Stomach (tissue), 9 donors: ENCODE measurements around the gene PTGER3. TPM values are rescaled to one million over a fixed set of nuclear protein-coding genes. Genes with fewer than 3 reads are reported as not detected.
A peak's percentile ranks its signal among the peaks of the same experiment; 100 is the strongest.

Experiments used
- DNase-seq, 2 donors: peaks; one replicate each; pipeline versions ENCODE4 v3.0.0 to v3.0.0-alpha.2; 2013 to 2019
- H3K27ac ChIP-seq, 5 donors: fragments of 200-600 bp in 4 of 5; sonication (generic) in 4 of 5; one replicate each; pipeline ENCODE4 v1.5.1; 2013 to 2019; ENCODE audit warnings: mild to moderate bottlenecking in 1 of 5, moderate library complexity in 1 of 5
- H3K27me3 ChIP-seq, 3 donors: fragments of 200-600 bp; sonication (generic); one replicate each; pipeline ENCODE4 v1.5.1; 2017 to 2019; ENCODE audit warnings: mixed run types in 1 of 3
- H3K36me3 ChIP-seq, 4 donors: fragments of 200-600 bp; sonication (generic); 1 replicate in 3 of 4; 2 replicates in 1 of 4; pipeline ENCODE4 v1.5.1; 2016 to 2019
- H3K4me1 ChIP-seq, 4 donors: fragments of 200-600 bp; sonication (generic); one replicate each; pipeline ENCODE4 v1.5.1; 2016 to 2019
- H3K4me3 ChIP-seq, 4 donors: fragments of 200-600 bp; sonication (generic) in 3 of 4; one replicate each; pipeline ENCODE4 v1.5.1; 2016 to 2019; ENCODE audit warnings: mild to moderate bottlenecking in 1 of 4
- H3K9me3 ChIP-seq, 4 donors: fragments of 200-600 bp; sonication (generic); one replicate each; pipeline ENCODE4 v1.5.1; 2016 to 2019
- CTCF ChIP-seq, 7 experiments: fragments of 450-650 bp in 4 of 7; fragments of 200-600 bp in 3 of 7; sonication (generic) in 3 of 7; IDR thresholded peaks; one replicate each; pipeline ENCODE4 v1.5.1; 2016 to 2019; ENCODE audit warnings: antibody characterized with exemption in 7 of 7, control low read depth in 2 of 7, mild to moderate bottlenecking in 1 of 7
- EP300 ChIP-seq: sonication (generic); formaldehyde crosslinking; IDR thresholded peaks from one replicate; pipeline ENCODE4 v1.6.1; 2017; ENCODE audit warnings: antibody characterized with exemption
- POLR2A ChIP-seq, 4 donors: fragments of 450-650 bp; IDR thresholded peaks; one replicate each; pipeline ENCODE4 v1.6.1; 2016; ENCODE audit warnings: antibody characterized with exemption in 4 of 4, control low read depth in 2 of 4, mild to moderate bottlenecking in 1 of 4, moderate library complexity in 1 of 4
- POLR2AphosphoS5 ChIP-seq, 3 donors: sonication (generic); formaldehyde crosslinking; IDR thresholded peaks; one replicate each; pipeline ENCODE4 v1.6.1; 2016; ENCODE audit warnings: antibody characterized with exemption in 3 of 3
- WGBS, 5 donors: extraction: QIAGEN DNeasy Blood & Tissue Kit in 3 of 5; methylation state at CpG; one replicate each; pipeline versions ENCODE4 v1.1.5 to v1.1.7; 2013 to 2018; 5-methylcytosine and 5-hydroxymethylcytosine counted together
- intact Hi-C: fragments of 100-400 bp; cut with DNase I; formaldehyde crosslinking; loops from one replicate; pipeline ENCODE4 v1.15.1; 2023; ENCODE audit warnings: low total_unique reads
- polyA plus RNA-seq, 3 donors: library from polyadenylated mRNA; stranded (reverse); fragments of 200-250 nt; gene quantifications; one replicate each; pipeline ENCODE4 v1.2.3, GENCODE V29; 2013
- total RNA-seq, 5 donors: library from RNA; depleted of rRNA; stranded (reverse); fragments of >200 nt; gene quantifications; one replicate each; pipeline versions ENCODE4 v1.1.0 to v1.2.3, GENCODE V29; 2014 to 2016
- donor health status: healthy with polysubstance abuse.
- donor health status: Bipolar disorder and iron deficiency.
- donor health status: healthy.

The PTGER3 gene
- total and polyA plus RNA-seq, 8 donors, result 2.3 to 44.3 (median 15.2) TPM

DNA sequence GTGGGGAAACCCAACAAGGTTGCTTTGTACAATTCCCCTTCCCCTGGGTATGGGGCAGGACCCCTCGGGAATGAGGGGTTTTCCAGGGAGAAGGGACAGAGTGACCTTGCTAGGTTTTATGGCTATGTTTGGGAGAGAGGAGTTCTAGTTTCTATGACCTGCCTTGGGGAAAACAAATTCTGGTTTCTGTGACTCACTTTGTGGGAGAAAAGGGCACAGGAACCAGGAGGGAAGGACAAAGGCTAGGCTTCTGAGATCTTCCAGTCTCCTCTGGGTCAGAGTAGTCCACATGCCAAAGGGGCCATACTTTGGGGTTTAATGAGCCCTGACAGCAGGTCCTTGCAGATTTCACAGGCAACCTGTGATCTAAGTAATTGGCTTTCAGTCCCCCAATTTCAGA, 5.5 kb upstream of the PTGER3 start:
- DNase-seq, result no peak
- peaks cover 0 to 17% (median 11%) of the 10 kb centered on the region in 4 donors for H3K36me3 ChIP-seq
- H3K4me3 ChIP-seq, result no peak overlapping the region
- H3K4me1 ChIP-seq, result peaks cover 0 to 7% (median 5%) of the 10 kb centered on the region in 4 donors
- WGBS, 5 donors, result 38 to 79% (median 57%) methylated on average over 1 of the region's 1 CpG
- TF ChIP-seq EP300 (no peak), CTCF (IDR thresholded peaks at IDR 0.05) (no peak), POLR2A (IDR thresholded peaks at IDR 0.05) (no peak), POLR2AphosphoS5 (IDR thresholded peaks at IDR 0.05) (no peak)
- no peaks in the 10 kb centered on the region for H3K9me3 ChIP-seq
- peaks cover 0 to 11% (median 3%) of the 10 kb centered on the region in 3 donors for H3K27me3 ChIP-seq
- intact Hi-C loops, result no loop called here
- no peak overlapping the region for H3K27ac ChIP-seq

- DNase-seq, result peak in 1 of 2 donors; percentile 92
- TF ChIP-seq POLR2AphosphoS5 (IDR thresholded peaks at IDR 0.05), result peak in 1 of 3 donors; percentile 32
- TF ChIP-seq EP300, result no peak
- TF ChIP-seq POLR2A (IDR thresholded peaks at IDR 0.05), result no peak
- TF ChIP-seq CTCF (IDR thresholded peaks at IDR 0.05), result peak in 5 of 7 experiments; percentile 56 to 82 (median 63)
- Histone ChIP-seq H3K4me1 (peaks cover 8 to 33% (median 27%) of the 10 kb centered on the region in 4 donors), H3K27ac (no peak overlapping the region), H3K4me3 (no peak overlapping the region), H3K36me3 (no peaks in the 10 kb centered on the region), H3K27me3 (peaks cover 0 to 36% (median 22%) of the 10 kb centered on the region in 3 donors), H3K9me3 (no peaks in the 10 kb centered on the region)
- 0% methylated on average over 1 of the region's 1 CpG for WGBS, 5 donors
- intact Hi-C loops, result loop anchor here (10.0 kb wide), 1 partner anchor 365 kb away; no protein-coding TSS in a partner anchor
These were observed 2.5 kb upstream of the PTGER3 start for GRCh38 chr1:71049951-71050598.

GRCh38 chr1:71046891-71047634, 553 bp downstream of the PTGER3 start:
- H3K4me3 ChIP-seq, result peak overlapping the region; percentile 53 to 64 (median 62)
- peaks cover 8 to 37% (median 30%) of the 10 kb centered on the region in 4 donors for H3K4me1 ChIP-seq
- no peaks in the 10 kb centered on the region for H3K9me3 ChIP-seq
- TF ChIP-seq EP300 (no peak), POLR2AphosphoS5 (IDR thresholded peaks at IDR 0.05) (no peak)
- no peaks in the 10 kb centered on the region for H3K36me3 ChIP-seq
- WGBS, 5 donors, result 2 to 8% (median 3%) methylated on average over 9 to 73 of the region's 73 CpGs
- intact Hi-C loops, result loop anchor here (10.0 kb wide), 1 partner anchor 362 kb away; no protein-coding TSS in a partner anchor
- peak; percentile 37 to 65 for DNase-seq
- H3K27me3 ChIP-seq, result peaks cover 0 to 42% (median 22%) of the 10 kb centered on the region in 3 donors
- peak overlapping the region in 4 of 5 donors; percentile 42 to 76 (median 66) for H3K27ac ChIP-seq

DNA sequence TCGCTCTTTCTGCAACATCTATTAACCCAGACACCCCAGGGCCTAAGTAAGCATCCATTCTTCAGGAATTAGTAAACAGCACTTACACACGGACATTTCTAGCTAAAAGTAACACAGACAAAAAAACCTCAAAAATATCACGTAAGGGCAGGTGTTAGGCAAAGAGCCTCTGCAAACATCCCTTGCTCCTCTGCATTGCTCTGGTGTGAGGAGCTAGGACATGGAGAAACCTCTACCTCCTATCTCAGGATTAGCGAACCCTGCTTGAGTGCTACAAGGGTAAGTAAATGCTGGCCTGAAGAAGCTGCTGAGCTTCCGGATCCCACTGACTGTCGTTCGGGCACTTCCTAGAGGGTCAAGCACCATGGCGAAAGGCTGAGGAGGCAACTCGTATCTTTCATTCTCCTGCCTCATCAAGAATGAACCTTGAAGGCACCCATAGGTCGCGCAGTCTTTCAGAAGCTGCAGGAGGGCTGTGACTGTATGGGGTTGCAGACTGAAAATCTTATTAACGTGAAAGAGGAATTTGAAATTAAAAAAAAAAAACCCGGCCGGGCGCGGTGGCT, 2.1 kb downstream of the PTGER3 start:
- no peaks in the 10 kb centered on the region for H3K36me3 ChIP-seq
- H3K4me1 ChIP-seq, result peaks cover 8 to 46% (median 33%) of the 10 kb centered on the region in 4 donors
- H3K9me3 ChIP-seq, result no peaks in the 10 kb centered on the region
- intact Hi-C loops, result loop anchor here (10.0 kb wide), 1 partner anchor 361 kb away; no protein-coding TSS in a partner anchor
- no peak for TF ChIP-seq CTCF (IDR thresholded peaks at IDR 0.05)
- no peak for TF ChIP-seq EP300
- TF ChIP-seq POLR2AphosphoS5 (IDR thresholded peaks at IDR 0.05), result no peak
- no peak for TF ChIP-seq POLR2A (IDR thresholded peaks at IDR 0.05)
- WGBS, 5 donors, result 72 to 85% (median 77%) methylated on average over 16 of the region's 16 CpGs
- no peak for DNase-seq
- H3K27ac ChIP-seq, result peak overlapping the region in 4 of 5 donors; percentile 17 to 42 (median 33)
- H3K27me3 ChIP-seq, result peaks cover 0 to 38% (median 22%) of the 10 kb centered on the region in 3 donors
- H3K4me3 ChIP-seq, result peak overlapping the region; percentile 32 to 62 (median 48)
